ENCODE results near the gene OIT3. TPM values are rescaled to one million over a fixed set of nuclear protein-coding genes. Genes with fewer than 3 reads are reported as not detected.
"Not testable (repeated sequence)": the region's sequence is repeated elsewhere in the genome, so short reads cannot be mapped to it uniquely, and the experiment has no call there.

Gene OIT3
- total and polyA plus RNA-seq, 12 donors = 0.06 to 1.6 (median 0.34) TPM; not detected in 5

DNA sequence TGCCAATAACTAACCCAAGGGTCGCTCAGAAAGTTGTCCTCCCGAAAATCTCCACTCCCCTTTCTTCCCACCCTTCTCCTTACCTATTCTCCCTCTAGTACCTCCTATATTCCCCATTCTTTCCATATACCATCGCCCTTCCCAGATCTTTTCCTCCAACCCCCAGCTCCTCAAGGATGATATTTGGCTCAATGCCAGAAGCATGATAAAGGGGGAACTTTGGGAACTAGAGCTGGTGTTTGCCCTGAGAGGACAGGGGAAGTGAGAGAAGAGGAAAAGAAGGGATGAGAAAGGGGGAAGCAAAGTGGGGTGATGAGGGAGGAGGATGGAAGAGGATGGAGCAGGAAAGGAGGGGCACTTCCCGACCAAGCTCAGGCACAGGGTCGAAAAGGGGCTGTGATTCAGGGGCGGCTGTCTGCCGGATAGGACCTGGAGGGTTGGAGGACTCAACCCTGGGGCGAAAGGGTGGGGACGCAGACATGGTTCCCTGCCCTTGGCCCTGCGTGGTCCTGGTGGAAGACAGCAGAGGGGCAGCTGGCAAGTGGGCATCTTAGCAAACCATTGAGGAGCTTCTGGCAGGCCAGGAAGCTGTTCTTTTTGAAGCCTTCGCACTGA, 1.8 kb downstream of the OIT3 start:
- TF ChIP-seq, protein P1, sequence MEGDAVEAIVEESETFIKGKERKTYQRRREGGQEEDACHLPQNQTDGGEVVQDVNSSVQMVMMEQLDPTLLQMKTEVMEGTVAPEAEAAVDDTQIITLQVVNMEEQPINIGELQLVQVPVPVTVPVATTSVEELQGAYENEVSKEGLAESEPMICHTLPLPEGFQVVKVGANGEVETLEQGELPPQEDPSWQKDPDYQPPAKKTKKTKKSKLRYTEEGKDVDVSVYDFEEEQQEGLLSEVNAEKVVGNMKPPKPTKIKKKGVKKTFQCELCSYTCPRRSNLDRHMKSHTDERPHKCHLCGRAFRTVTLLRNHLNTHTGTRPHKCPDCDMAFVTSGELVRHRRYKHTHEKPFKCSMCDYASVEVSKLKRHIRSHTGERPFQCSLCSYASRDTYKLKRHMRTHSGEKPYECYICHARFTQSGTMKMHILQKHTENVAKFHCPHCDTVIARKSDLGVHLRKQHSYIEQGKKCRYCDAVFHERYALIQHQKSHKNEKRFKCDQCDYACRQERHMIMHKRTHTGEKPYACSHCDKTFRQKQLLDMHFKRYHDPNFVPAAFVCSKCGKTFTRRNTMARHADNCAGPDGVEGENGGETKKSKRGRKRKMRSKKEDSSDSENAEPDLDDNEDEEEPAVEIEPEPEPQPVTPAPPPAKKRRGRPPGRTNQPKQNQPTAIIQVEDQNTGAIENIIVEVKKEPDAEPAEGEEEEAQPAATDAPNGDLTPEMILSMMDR (IDR thresholded peaks at IDR 0.05) = no peak
- H3K9me3 ChIP-seq = no peaks in the 10 kb centered on the region
- H3K4me3 ChIP-seq = no peak overlapping the region
- intact Hi-C loops (cut with DNase I) = no loop called here
- no peak overlapping the region for H3K27ac ChIP-seq
- H3K27me3 ChIP-seq = no peaks in the 10 kb centered on the region
- H3K4me1 ChIP-seq = peaks cover 0 to 15% (median 0%) of the 10 kb centered on the region in 9 donors
- 67 to 75% methylated on average over 11 of the region's 11 CpGs for WGBS, 2 donors
- no peaks in the 10 kb centered on the region for H3K36me3 ChIP-seq
- ATAC-seq (no peak), DNase-seq (no peak)

DNA sequence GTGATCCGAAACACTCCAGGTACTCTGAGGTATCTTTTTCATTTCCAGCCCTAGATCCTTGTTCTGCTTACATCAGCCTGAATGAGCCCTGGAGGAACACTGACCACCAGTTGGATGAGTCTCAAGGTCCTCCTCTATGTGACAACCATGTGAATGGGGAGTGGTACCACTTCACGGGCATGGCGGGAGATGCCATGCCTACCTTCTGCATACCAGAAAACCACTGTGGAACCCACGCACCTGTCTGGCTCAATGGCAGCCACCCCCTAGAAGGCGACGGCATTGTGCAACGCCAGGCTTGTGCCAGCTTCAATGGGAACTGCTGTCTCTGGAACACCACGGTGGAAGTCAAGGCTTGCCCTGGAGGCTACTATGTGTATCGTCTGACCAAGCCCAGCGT, 5.1 kb downstream of the OIT3 start:
- intact Hi-C loops (cut with DNase I) = no loop called here
- TF ChIP-seq, protein P1 (IDR thresholded peaks at IDR 0.05) = no peak
- ATAC-seq = no peak
- Histone ChIP-seq H3K9me3 (no peaks in the 10 kb centered on the region), H3K4me1 (peaks cover 0 to 1% (median 0%) of the 10 kb centered on the region in 9 donors), H3K27ac (no peak overlapping the region), H3K27me3 (no peaks in the 10 kb centered on the region), H3K4me3 (no peak overlapping the region), H3K36me3 (no peaks in the 10 kb centered on the region)
- WGBS, 2 donors = 97 to 98% methylated on average over 10 of the region's 10 CpGs
- no peak for DNase-seq

DNA sequence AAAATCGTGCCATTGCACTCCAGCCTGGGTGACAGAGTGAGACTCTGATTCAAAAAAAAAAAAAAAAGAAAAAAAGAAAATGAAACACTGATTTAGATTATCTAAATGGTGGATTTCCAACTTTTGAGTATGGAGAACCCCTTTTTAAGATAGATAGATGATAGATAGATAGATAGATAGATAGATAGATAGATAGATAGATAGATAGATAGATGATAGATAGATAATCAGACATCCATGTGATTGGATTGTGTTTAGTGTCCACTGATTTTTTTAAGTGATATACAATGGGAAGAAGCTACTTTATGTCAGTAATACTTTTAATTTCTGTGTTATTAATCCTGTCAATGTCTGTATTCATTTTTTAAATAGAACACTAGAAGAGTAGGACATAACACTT, 6.0 kb downstream of the OIT3 start:
- no peak for DNase-seq

DNA sequence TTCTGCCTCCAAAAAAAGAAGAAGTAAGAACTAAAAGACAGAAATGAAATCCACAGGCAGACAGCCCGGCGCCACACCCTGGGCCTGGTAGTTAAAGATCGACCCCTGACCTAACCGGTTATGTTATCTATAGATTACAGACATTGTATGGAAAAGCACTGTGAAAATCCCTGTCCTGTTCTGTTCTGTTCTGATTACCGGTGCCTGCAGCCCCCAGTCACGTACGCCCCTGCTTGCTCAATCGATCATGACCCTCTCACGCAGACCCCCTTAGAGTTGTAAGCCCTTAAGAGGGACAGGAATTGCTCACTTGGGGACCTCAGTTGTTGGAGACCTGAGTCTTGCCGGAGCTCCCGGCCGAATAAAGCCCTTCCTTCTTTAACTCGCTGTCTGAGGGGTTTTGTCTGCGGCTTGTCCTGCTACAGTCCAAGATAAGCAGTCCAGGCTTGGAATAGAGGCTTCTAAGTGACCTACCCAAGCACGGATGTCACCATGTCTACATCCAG, 10.5 kb downstream of the OIT3 start:
- ATAC-seq = not testable (repeated sequence)
- WGBS, 2 donors = 92 to 93% methylated on average over 15 of the region's 15 CpGs

More for the DNA sequence above, 6.0 kb downstream of the OIT3 start:
- H3K27ac ChIP-seq = no peak overlapping the region
- no peaks in the 10 kb centered on the region for H3K36me3 ChIP-seq
- 93 to 100% methylated on average over 1 of the region's 1 CpG for WGBS, 2 donors
- intact Hi-C loops (cut with DNase I) = no loop called here
- H3K27me3 ChIP-seq = no peaks in the 10 kb centered on the region
- no peaks in the 10 kb centered on the region for H3K4me1 ChIP-seq
- no peaks in the 10 kb centered on the region for H3K9me3 ChIP-seq
- TF ChIP-seq, protein P1 (IDR thresholded peaks at IDR 0.05) = no peak
- no peak overlapping the region for H3K4me3 ChIP-seq
- ATAC-seq = no peak

DNA sequence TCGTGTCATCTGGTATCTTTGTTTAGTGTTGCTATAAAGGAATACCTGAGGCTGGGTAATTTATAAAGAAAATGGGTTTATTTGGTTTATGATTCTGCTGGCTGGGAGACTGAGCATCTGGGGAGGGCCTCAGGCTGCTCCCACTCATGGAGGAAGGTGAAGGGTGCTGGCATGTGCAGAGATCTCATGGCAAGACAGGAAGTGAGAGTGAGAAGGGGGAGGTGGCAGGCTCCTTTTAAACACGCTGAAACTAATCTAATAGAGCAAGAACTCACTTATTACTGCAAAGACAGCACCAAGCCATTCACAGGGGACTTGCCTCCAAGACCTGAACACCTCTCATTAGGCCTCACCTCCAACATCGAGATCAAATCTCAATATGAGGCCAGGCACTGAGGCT, 11.3 kb downstream of the OIT3 start:
- WGBS, 2 donors = 90 to 96% methylated on average over 3 of the region's 3 CpGs
- no peak overlapping the region for H3K27ac ChIP-seq
- H3K4me3 ChIP-seq = no peak overlapping the region
- intact Hi-C loops (cut with DNase I) = no loop called here
- TF ChIP-seq, protein P1 (IDR thresholded peaks at IDR 0.05) = no peak
- ATAC-seq (no peak), DNase-seq (no peak)
- no peaks in the 10 kb centered on the region for H3K27me3 ChIP-seq
- no peaks in the 10 kb centered on the region for H3K36me3 ChIP-seq
- no peaks in the 10 kb centered on the region for H3K4me1 ChIP-seq
- H3K9me3 ChIP-seq = no peaks in the 10 kb centered on the region

More for the DNA sequence above, 10.5 kb downstream of the OIT3 start:
- DNase-seq; H3K4me1 ChIP-seq; H3K27ac ChIP-seq; H3K9me3 ChIP-seq; H3K4me3 ChIP-seq; intact Hi-C loops (cut with DNase I); H3K27me3 ChIP-seq; H3K36me3 ChIP-seq: not testable (repeated sequence)
